ENCODE results near the gene TTLL11. TPM values are rescaled to one million over a fixed set of nuclear protein-coding genes. Genes with fewer than 3 reads are reported as not detected.
"Not testable (repeated sequence)": the region's sequence is repeated elsewhere in the genome, so short reads cannot be mapped to it uniquely, and the experiment has no call there.

The TTLL11 gene
- total RNA-seq, 4 donors from 2014 or later: 20.5 to 41.3 (median 27.6) TPM

- TF ChIP-seq POLR2AphosphoS5 (IDR thresholded peaks at IDR 0.05): no peak
- no peak for TF ChIP-seq POLR2A (IDR thresholded peaks at IDR 0.05; ENCODE audit: low read depth)
- no peak for TF ChIP-seq CTCF (IDR thresholded peaks at IDR 0.05)
- no peak for TF ChIP-seq EP300 (IDR thresholded peaks at IDR 0.05)
These were observed 27.4 kb upstream of the TTLL11 start for GRCh38 chr9:122120316-122121071.

GRCh38 chr9:122119721-122120120 is 26.6 kb upstream of the TTLL11 start:
- DNase-seq (ENCODE audit: extremely low spot score): no peak
- peaks cover 0 to 10% (median 2%) of the 10 kb centered on the region in 4 donors for H3K4me1 ChIP-seq
- TF ChIP-seq POLR2A (IDR thresholded peaks at IDR 0.05; ENCODE audit: low read depth) (no peak), POLR2AphosphoS5 (IDR thresholded peaks at IDR 0.05) (no peak), EP300 (IDR thresholded peaks at IDR 0.05) (no peak), CTCF (IDR thresholded peaks at IDR 0.05) (no peak)
- no peak overlapping the region for H3K4me3 ChIP-seq
- intact Hi-C loops (cut with DNase I): no loop called here
- no peaks in the 10 kb centered on the region for H3K27me3 ChIP-seq
- 94% methylated on average over 3 of the region's 5 CpGs for WGBS
- H3K9me3 ChIP-seq: no peaks in the 10 kb centered on the region
- no peak overlapping the region for H3K27ac ChIP-seq (replicated peaks in 1 of 4)
- no peaks in the 10 kb centered on the region for H3K36me3 ChIP-seq

More at GRCh38 chr9:122120316-122121071, 27.4 kb upstream of the TTLL11 start:
- no peak for DNase-seq (ENCODE audit: extremely low spot score)
- no peaks in the 10 kb centered on the region for H3K36me3 ChIP-seq
- H3K9me3 ChIP-seq: no peaks in the 10 kb centered on the region
- peaks cover 0 to 4% (median 0%) of the 10 kb centered on the region in 4 donors for H3K27me3 ChIP-seq
- intact Hi-C loops (cut with DNase I): no loop called here
- H3K4me3 ChIP-seq: no peak overlapping the region
- H3K4me1 ChIP-seq: peaks cover 3 to 18% (median 8%) of the 10 kb centered on the region in 4 donors
- WGBS: 90% methylated on average over 9 of the region's 10 CpGs
- H3K27ac ChIP-seq (replicated peaks in 1 of 4): no peak overlapping the region

GRCh38 chr9:122119166-122119521 is 26.0 kb upstream of the TTLL11 start:
- intact Hi-C loops (cut with DNase I): no loop called here
- WGBS: 89% methylated on average over 13 of the region's 13 CpGs

GRCh38 chr9:122118343-122119165 is 25.4 kb upstream of the TTLL11 start:
- H3K36me3 ChIP-seq: no peaks in the 10 kb centered on the region
- no peak overlapping the region for H3K4me3 ChIP-seq
- H3K9me3 ChIP-seq: no peaks in the 10 kb centered on the region
- 71% methylated on average over 5 of the region's 5 CpGs for WGBS
- H3K4me1 ChIP-seq: peaks cover 0 to 9% (median 2%) of the 10 kb centered on the region in 4 donors
- no peak for DNase-seq (ENCODE audit: extremely low spot score)
- no peaks in the 10 kb centered on the region for H3K27me3 ChIP-seq
- TF ChIP-seq POLR2AphosphoS5 (IDR thresholded peaks at IDR 0.05) (no peak), POLR2A (IDR thresholded peaks at IDR 0.05; ENCODE audit: low read depth) (no peak), CTCF (IDR thresholded peaks at IDR 0.05) (no peak), EP300 (IDR thresholded peaks at IDR 0.05) (no peak)
- H3K27ac ChIP-seq (replicated peaks in 1 of 4): no peak overlapping the region
- intact Hi-C loops (cut with DNase I): no loop called here

More at GRCh38 chr9:122119166-122119521, 26.0 kb upstream of the TTLL11 start:
- Histone ChIP-seq H3K4me3 (no peak overlapping the region), H3K36me3 (no peaks in the 10 kb centered on the region), H3K27me3 (no peaks in the 10 kb centered on the region), H3K9me3 (no peaks in the 10 kb centered on the region), H3K4me1 (peaks cover 0 to 9% (median 2%) of the 10 kb centered on the region in 4 donors), H3K27ac (replicated peaks in 1 of 4) (no peak overlapping the region)
- TF ChIP-seq EP300 (IDR thresholded peaks at IDR 0.05): no peak
- TF ChIP-seq CTCF (IDR thresholded peaks at IDR 0.05): no peak
- no peak for TF ChIP-seq POLR2A (IDR thresholded peaks at IDR 0.05; ENCODE audit: low read depth)
- no peak for TF ChIP-seq POLR2AphosphoS5 (IDR thresholded peaks at IDR 0.05)
- no peak for DNase-seq (ENCODE audit: extremely low spot score)

GRCh38 chr9:122117241-122117640 is 24.1 kb upstream of the TTLL11 start:
- intact Hi-C loops (cut with DNase I); H3K27me3 ChIP-seq; DNase-seq (ENCODE audit: extremely low spot score); H3K36me3 ChIP-seq; H3K4me1 ChIP-seq; H3K4me3 ChIP-seq; H3K27ac ChIP-seq (replicated peaks in 1 of 4); H3K9me3 ChIP-seq: not testable (repeated sequence)
- 74% methylated on average over 9 of the region's 9 CpGs for WGBS

All from esophagus muscularis mucosa (tissue), 4 donors.